M059J (cell line): ENCODE measurements around the gene FLNC. TPM values are rescaled to one million over a fixed set of nuclear protein-coding genes. Genes with fewer than 3 reads are reported as not detected.

ENCODE experiments used
- DNase-seq: peaks from one replicate; pipeline ENCODE4 v3.0.0-alpha.2; 2012; ENCODE audit warnings: low read depth
- total RNA-seq: library from RNA; depleted of rRNA; stranded (reverse); fragments of >200 nt; shearing (Covaris generic); gene quantifications from 2 replicates; pipeline ENCODE4 v1.2.3, GENCODE V29; 2014

FLNC gene
- total RNA-seq, 1 experiment from 2014 or later, result 150 TPM

GRCh38 chr7:128878226-128879105, 48.3 kb downstream of the FLNC start:
- DNase-seq, result no peak

- DNase-seq, result no peak
These were observed 49.3 kb downstream of the FLNC start for GRCh38 chr7:128879461-128879938.

- peak; percentile 76 for DNase-seq
These were observed 49.9 kb downstream of the FLNC start for GRCh38 chr7:128879939-128880746.

GRCh38 chr7:128880791-128881457, 50.7 kb downstream of the FLNC start:
- no peak for DNase-seq

- no peak for DNase-seq
These were observed 51.4 kb downstream of the FLNC start for GRCh38 chr7:128881458-128882125.

GRCh38 chr7:128882134-128882533, 51.9 kb downstream of the FLNC start:
- DNase-seq, result no peak

GRCh38 chr7:128883622-128884448, 53.6 kb downstream of the FLNC start:
- DNase-seq, result peak; percentile 65

GRCh38 chr7:128884561-128885369, 54.6 kb downstream of the FLNC start:
- DNase-seq, result no peak

- no peak for DNase-seq
These were observed 55.4 kb downstream of the FLNC start for GRCh38 chr7:128885370-128886187.

GRCh38 chr7:128886391-128887168, 56.4 kb downstream of the FLNC start:
- no peak for DNase-seq

- DNase-seq, result no peak
These were observed 57.2 kb downstream of the FLNC start for GRCh38 chr7:128887169-128888038.

GRCh38 chr7:128888039-128888755, 58.0 kb downstream of the FLNC start:
- DNase-seq, result no peak

GRCh38 chr7:128888756-128889095, 58.5 kb downstream of the FLNC start:
- no peak for DNase-seq

- peak; percentile 51 for DNase-seq
These were observed 58.9 kb downstream of the FLNC start for GRCh38 chr7:128889121-128889520.

- no peak for DNase-seq
These were observed 60.3 kb downstream of the FLNC start for GRCh38 chr7:128890306-128891109.
